ENCODE measurements around the gene TRIOBP.

Gene TRIOBP

GRCh38 chr22:37803639-37804351, 106.9 kb downstream of the TRIOBP start:
- H3K9me3 ChIP-seq (ENCODE audit: low read depth, low read length) = no peaks in the 10 kb centered on the region
- DNase-seq (ENCODE audit: low read depth, low spot score) = no peak
- H3K36me3 ChIP-seq (ENCODE audit: insufficient read depth, low read length) = no peaks in the 10 kb centered on the region
- no peak for TF ChIP-seq FOXP2 (optimal IDR thresholded peaks at IDR 0.05; ENCODE audit: control extremely low read depth, extremely low read length, insufficient read depth)
- H3K9ac ChIP-seq (ENCODE audit: insufficient read length) = peak overlapping the region; percentile 84
- H3K27ac ChIP-seq = no peak overlapping the region
- H3K4me3 ChIP-seq = peak overlapping the region; percentile 79; the same call in 1 of the 2 replicates

- TF ChIP-seq EZH2 (IDR thresholded peaks at IDR 0.05) (no peak), POLR2AphosphoS5 (IDR thresholded peaks at IDR 0.05; ENCODE audit: borderline replicate concordance, low read depth, low read length) (no peak), FOXP2 (optimal IDR thresholded peaks at IDR 0.05; ENCODE audit: control extremely low read depth, extremely low read length, insufficient read depth) (no peak)
- Histone ChIP-seq H3K27ac (peak overlapping the region; percentile 87), H3K9me3 (ENCODE audit: low read depth, low read length) (no peaks in the 10 kb centered on the region), H3K36me3 (ENCODE audit: insufficient read depth, low read length) (no peaks in the 10 kb centered on the region), H3K9ac (ENCODE audit: insufficient read length) (peak overlapping the region; percentile 84), H3K4me3 (peak overlapping the region; percentile 79)
- DNase-seq (ENCODE audit: low read depth, low spot score) = no peak
These were observed 107.6 kb downstream of the TRIOBP start for GRCh38 chr22:37804352-37804880.

- H3K9ac ChIP-seq (ENCODE audit: insufficient read length) = peak overlapping the region; percentile 84
- H3K9me3 ChIP-seq (ENCODE audit: low read depth, low read length) = no peaks in the 10 kb centered on the region
- peak overlapping the region; percentile 87 for H3K27ac ChIP-seq
- H3K36me3 ChIP-seq (ENCODE audit: insufficient read depth, low read length) = no peaks in the 10 kb centered on the region
- DNase-seq (ENCODE audit: low read depth, low spot score) = no peak
- peak overlapping the region; percentile 79 for H3K4me3 ChIP-seq
- TF ChIP-seq FOXP2 (optimal IDR thresholded peaks at IDR 0.05; ENCODE audit: control extremely low read depth, extremely low read length, insufficient read depth) (no peak), EZH2 (IDR thresholded peaks at IDR 0.05) (no peak), POLR2AphosphoS5 (IDR thresholded peaks at IDR 0.05; ENCODE audit: borderline replicate concordance, low read depth, low read length) (peak; percentile 82)
These were observed 108.3 kb downstream of the TRIOBP start for GRCh38 chr22:37804881-37805809.

- no peak for DNase-seq (ENCODE audit: low read depth, low spot score)
- TF ChIP-seq POLR2AphosphoS5 (IDR thresholded peaks at IDR 0.05; ENCODE audit: borderline replicate concordance, low read depth, low read length) (no peak), EZH2 (IDR thresholded peaks at IDR 0.05) (no peak), FOXP2 (optimal IDR thresholded peaks at IDR 0.05; ENCODE audit: control extremely low read depth, extremely low read length, insufficient read depth) (no peak)
- Histone ChIP-seq H3K9ac (ENCODE audit: insufficient read length) (peak overlapping the region; percentile 84), H3K9me3 (ENCODE audit: low read depth, low read length) (no peaks in the 10 kb centered on the region), H3K36me3 (ENCODE audit: insufficient read depth, low read length) (no peaks in the 10 kb centered on the region), H3K27ac (no peak overlapping the region), H3K4me3 (peak overlapping the region; percentile 79)
These were observed 109.0 kb downstream of the TRIOBP start for GRCh38 chr22:37805810-37806277.

GRCh38 chr22:37806409-37807333, 109.8 kb downstream of the TRIOBP start:
- peak overlapping the region; percentile 79 for H3K4me3 ChIP-seq
- no peaks in the 10 kb centered on the region for H3K9me3 ChIP-seq (ENCODE audit: low read depth, low read length)
- H3K36me3 ChIP-seq (ENCODE audit: insufficient read depth, low read length) = no peaks in the 10 kb centered on the region
- TF ChIP-seq EZH2 (IDR thresholded peaks at IDR 0.05) (no peak), FOXP2 (optimal IDR thresholded peaks at IDR 0.05; ENCODE audit: control extremely low read depth, extremely low read length, insufficient read depth) (no peak), POLR2AphosphoS5 (IDR thresholded peaks at IDR 0.05; ENCODE audit: borderline replicate concordance, low read depth, low read length) (no peak)
- H3K9ac ChIP-seq (ENCODE audit: insufficient read length) = peak overlapping the region; percentile 84
- H3K27ac ChIP-seq = peak overlapping the region; percentile 12; the same call in 1 of the 2 replicates
- no peak for DNase-seq (ENCODE audit: low read depth, low spot score)

- no peaks in the 10 kb centered on the region for H3K9me3 ChIP-seq (ENCODE audit: low read depth, low read length)
- peak within 1 kb of the TSS; percentile 84 for H3K9ac ChIP-seq (ENCODE audit: insufficient read length)
- peak within 1 kb of the TSS; percentile 79 for H3K4me3 ChIP-seq
- H3K27ac ChIP-seq = peak within 1 kb of the TSS; percentile 12; the same call in 1 of the 2 replicates
- H3K36me3 ChIP-seq (ENCODE audit: insufficient read depth, low read length) = no peaks in the 10 kb centered on the region
- TF ChIP-seq FOXP2 (optimal IDR thresholded peaks at IDR 0.05; ENCODE audit: control extremely low read depth, extremely low read length, insufficient read depth) = no peak
- TF ChIP-seq POLR2AphosphoS5 (IDR thresholded peaks at IDR 0.05; ENCODE audit: borderline replicate concordance, low read depth, low read length) = peak; percentile 63; the same call in 1 of the 2 replicates
- no peak for TF ChIP-seq EZH2 (IDR thresholded peaks at IDR 0.05)
- no peak for DNase-seq (ENCODE audit: low read depth, low spot score)
These were observed 110.8 kb downstream of the TRIOBP start, which contains the start of gene GCAT for GRCh38 chr22:37807410-37808293. Gene GCAT, plus strand, starts transcription at chr22:37807934. Its CDS starts 34 bp downstream, at chr22:37807968.

GRCh38 chr22:37808294-37808657, 111.4 kb downstream of the TRIOBP start:
- H3K4me3 ChIP-seq = peak overlapping the region; percentile 79
- peak overlapping the region; percentile 79 for H3K9ac ChIP-seq (ENCODE audit: insufficient read length)
- TF ChIP-seq FOXP2 (optimal IDR thresholded peaks at IDR 0.05; ENCODE audit: control extremely low read depth, extremely low read length, insufficient read depth) = no peak
- TF ChIP-seq POLR2AphosphoS5 (IDR thresholded peaks at IDR 0.05; ENCODE audit: borderline replicate concordance, low read depth, low read length) = no peak
- H3K9me3 ChIP-seq (ENCODE audit: low read depth, low read length) = no peaks in the 10 kb centered on the region
- H3K27ac ChIP-seq = no peak overlapping the region
- DNase-seq (ENCODE audit: low read depth, low spot score) = no peak
- H3K36me3 ChIP-seq (ENCODE audit: insufficient read depth, low read length) = no peaks in the 10 kb centered on the region

All from SK-N-MC (cell line).